ENCODE data around the gene PF4V1.

DNA sequence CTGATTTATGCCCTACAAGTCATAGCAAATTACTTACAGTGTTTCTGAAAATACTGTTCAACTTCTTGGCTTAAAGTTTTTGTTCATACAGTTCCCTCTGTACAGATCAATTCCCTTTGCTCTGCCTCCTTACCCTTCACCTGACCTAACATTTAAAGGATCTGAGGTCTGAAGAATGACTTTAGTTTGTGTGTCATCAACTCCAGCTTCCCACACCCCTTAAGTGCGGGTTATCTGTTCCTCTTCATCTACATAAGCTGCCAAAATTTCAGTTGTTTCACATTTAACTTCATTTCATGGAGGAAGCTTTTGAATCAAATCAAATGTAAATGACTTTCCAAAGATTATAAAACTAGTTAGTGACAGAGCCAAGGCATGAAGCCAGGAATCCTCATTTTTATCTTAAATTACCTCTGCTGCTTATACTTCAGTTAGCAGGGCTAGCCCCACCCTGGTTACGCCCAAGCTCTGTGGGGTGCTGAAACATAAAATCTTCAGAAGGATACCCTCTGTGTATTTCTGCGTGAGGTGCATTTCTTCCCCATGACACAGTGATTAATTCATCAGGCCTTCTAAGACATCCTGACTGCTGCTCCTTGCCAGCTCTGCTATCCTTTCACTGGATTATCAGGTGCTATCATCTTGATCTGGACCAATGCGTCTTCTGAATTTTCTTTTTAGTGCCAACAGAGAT is 32.6 kb downstream of the PF4V1 start:
- TF ChIP-seq, protein P1, sequence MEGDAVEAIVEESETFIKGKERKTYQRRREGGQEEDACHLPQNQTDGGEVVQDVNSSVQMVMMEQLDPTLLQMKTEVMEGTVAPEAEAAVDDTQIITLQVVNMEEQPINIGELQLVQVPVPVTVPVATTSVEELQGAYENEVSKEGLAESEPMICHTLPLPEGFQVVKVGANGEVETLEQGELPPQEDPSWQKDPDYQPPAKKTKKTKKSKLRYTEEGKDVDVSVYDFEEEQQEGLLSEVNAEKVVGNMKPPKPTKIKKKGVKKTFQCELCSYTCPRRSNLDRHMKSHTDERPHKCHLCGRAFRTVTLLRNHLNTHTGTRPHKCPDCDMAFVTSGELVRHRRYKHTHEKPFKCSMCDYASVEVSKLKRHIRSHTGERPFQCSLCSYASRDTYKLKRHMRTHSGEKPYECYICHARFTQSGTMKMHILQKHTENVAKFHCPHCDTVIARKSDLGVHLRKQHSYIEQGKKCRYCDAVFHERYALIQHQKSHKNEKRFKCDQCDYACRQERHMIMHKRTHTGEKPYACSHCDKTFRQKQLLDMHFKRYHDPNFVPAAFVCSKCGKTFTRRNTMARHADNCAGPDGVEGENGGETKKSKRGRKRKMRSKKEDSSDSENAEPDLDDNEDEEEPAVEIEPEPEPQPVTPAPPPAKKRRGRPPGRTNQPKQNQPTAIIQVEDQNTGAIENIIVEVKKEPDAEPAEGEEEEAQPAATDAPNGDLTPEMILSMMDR (IDR thresholded peaks at IDR 0.05) = no peak
- TF ChIP-seq POLR2A (IDR thresholded peaks at IDR 0.05) = no peak
- no peak for TF ChIP-seq EP300 (IDR thresholded peaks at IDR 0.05)
